A549 (cell line): ENCODE measurements around the gene SLC26A8.

ENCODE experiments used
- BCL3 ChIP-seq: fragments of >200 bp; sonication (Bioruptor Twin); formaldehyde crosslinking; IDR thresholded peaks from 3 replicates; pipeline ENCODE4 v1.6.1; 2016
- CHD2 ChIP-seq: fragments of 150-350 bp; IDR thresholded peaks from 2 replicates; pipeline ENCODE4 v1.6.1; 2014; ENCODE audit warnings: low read length; ENCODE audit not compliant: partially characterized antibody
- CTCF ChIP-seq: fragments of >200 bp; sonication (Bioruptor Twin); formaldehyde crosslinking; IDR thresholded peaks from 3 replicates; pipeline ENCODE4 v1.5.1; 2016
- EP300 ChIP-seq, 2 experiments: fragments of >200 bp; sonication (Bioruptor Twin); formaldehyde crosslinking; IDR thresholded peaks; 2 replicates in 1 of 2; 3 replicates in 1 of 2; pipeline ENCODE4 v1.6.1; 2016 to 2017
- HOXB5 ChIP-seq: fragments of 250-450 bp; sonication (Bioruptor Pico); IDR thresholded peaks from 2 replicates; pipeline ENCODE4 v1.5.0; 2020; ENCODE audit warnings: mild to moderate bottlenecking, moderate library complexity
- MAX ChIP-seq: IDR thresholded peaks from 2 replicates; pipeline ENCODE4 v1.6.1; 2012
- PBX3 ChIP-seq: IDR thresholded peaks from 2 replicates; pipeline ENCODE4 v1.6.1; 2012
- POLR2A ChIP-seq: IDR thresholded peaks from 2 replicates; pipeline ENCODE4 v1.6.1; 2012; ENCODE audit warnings: mild to moderate bottlenecking, low read length
- REST ChIP-seq: fragments of 200-600 bp; sonication (generic); IDR thresholded peaks from 2 replicates; pipeline ENCODE4 v1.6.1; 2016; ENCODE audit warnings: antibody characterized with exemption, mild to moderate bottlenecking, moderate library complexity
- RFX5 ChIP-seq: fragments of 450-650 bp; IDR thresholded peaks from 2 replicates; pipeline ENCODE4 v1.7.1; 2014; ENCODE audit warnings: antibody characterized with exemption, mild to moderate bottlenecking, moderate library complexity
- USF2 ChIP-seq: fragments of 450-650 bp; IDR thresholded peaks from 2 replicates; pipeline ENCODE4 v1.6.1; 2014; ENCODE audit warnings: antibody characterized with exemption
- ZFP36 ChIP-seq: fragments of 450-650 bp; IDR thresholded peaks from 2 replicates; pipeline ENCODE4 v1.6.1; 2014; ENCODE audit warnings: borderline replicate concordance; ENCODE audit not compliant: partially characterized antibody

GRCh38 chr6:35973670-35974222, 50.7 kb downstream of the SLC26A8 start:
- TF ChIP-seq MAX (no peak), CTCF (no peak), HOXB5 (CRISPR knock-in tag) (no peak), POLR2A (no peak), RFX5 (no peak), BCL3 (no peak), USF2 (no peak), EP300 (IDR thresholded peaks at IDR 0.05) (no peak), CHD2 (no peak), REST (no peak), PBX3 (no peak), ZFP36 (no peak)
